ENCODE results near the gene COL15A1.

COL15A1 gene

GRCh38 chr9:98950262-98950661 is 6.6 kb downstream of the COL15A1 start:
- H3K9me2 ChIP-seq (replicated peaks; ENCODE audit: low read depth, low read length), result no peaks in the 10 kb centered on the region

GRCh38 chr9:98951967-98952366 is 8.3 kb downstream of the COL15A1 start:
- Histone ChIP-seq H3K4me1 (ENCODE audit: insufficient read depth, low read length, poor library complexity, severe bottlenecking) (no peaks in the 10 kb centered on the region), H4K20me1 (ENCODE audit: insufficient read depth, low read length, poor library complexity, severe bottlenecking) (no peaks in the 10 kb centered on the region), H3K4me2 (ENCODE audit: low read depth, low read length, poor library complexity, severe bottlenecking) (no peak overlapping the region), H3K9me2 (replicated peaks; ENCODE audit: low read depth, low read length) (no peaks in the 10 kb centered on the region), H3K36me3 (ENCODE audit: insufficient read depth, low read length) (no peaks in the 10 kb centered on the region), H3K4me3 (ENCODE audit: low read length, poor library complexity, severe bottlenecking) (no peak overlapping the region), H3K27me3 (ENCODE audit: insufficient read depth, low read length, poor library complexity, severe bottlenecking) (no peaks in the 10 kb centered on the region), H3K79me2 (ENCODE audit: insufficient read depth, low read length) (no peaks in the 10 kb centered on the region), H2AFZ (ENCODE audit: low read length) (no peak overlapping the region), H3K9ac (ENCODE audit: low read depth, low read length, poor library complexity, severe bottlenecking) (no peak overlapping the region), H3F3A (ENCODE audit: low read depth) (no peaks in the 10 kb centered on the region), H3K9me3 (ENCODE audit: insufficient read depth, low read depth, low read length) (no peaks in the 10 kb centered on the region)
- TF ChIP-seq CTCF (conservative IDR thresholded peaks at IDR 0.05; ENCODE audit: low read length) (no peak), EZH2phosphoT487 (IDR thresholded peaks at IDR 0.05; ENCODE audit: borderline replicate concordance) (no peak)

More at GRCh38 chr9:98950262-98950661, 6.6 kb downstream of the COL15A1 start:
- Histone ChIP-seq H3K79me2 (ENCODE audit: insufficient read depth, low read length) (no peaks in the 10 kb centered on the region), H3K27me3 (ENCODE audit: insufficient read depth, low read length, poor library complexity, severe bottlenecking) (no peaks in the 10 kb centered on the region), H3K4me3 (ENCODE audit: low read length, poor library complexity, severe bottlenecking) (no peak overlapping the region), H3K9me3 (ENCODE audit: insufficient read depth, low read depth, low read length) (no peaks in the 10 kb centered on the region), H3F3A (ENCODE audit: low read depth) (no peaks in the 10 kb centered on the region), H3K4me2 (ENCODE audit: low read depth, low read length, poor library complexity, severe bottlenecking) (no peak overlapping the region), H3K4me1 (ENCODE audit: insufficient read depth, low read length, poor library complexity, severe bottlenecking) (no peaks in the 10 kb centered on the region), H4K20me1 (ENCODE audit: insufficient read depth, low read length, poor library complexity, severe bottlenecking) (no peaks in the 10 kb centered on the region), H3K36me3 (ENCODE audit: insufficient read depth, low read length) (no peaks in the 10 kb centered on the region), H3K9ac (ENCODE audit: low read depth, low read length, poor library complexity, severe bottlenecking) (no peak overlapping the region), H2AFZ (ENCODE audit: low read length) (no peak overlapping the region)
- TF ChIP-seq EZH2phosphoT487 (IDR thresholded peaks at IDR 0.05; ENCODE audit: borderline replicate concordance) (no peak), CTCF (conservative IDR thresholded peaks at IDR 0.05; ENCODE audit: low read length) (no peak)

DNA sequence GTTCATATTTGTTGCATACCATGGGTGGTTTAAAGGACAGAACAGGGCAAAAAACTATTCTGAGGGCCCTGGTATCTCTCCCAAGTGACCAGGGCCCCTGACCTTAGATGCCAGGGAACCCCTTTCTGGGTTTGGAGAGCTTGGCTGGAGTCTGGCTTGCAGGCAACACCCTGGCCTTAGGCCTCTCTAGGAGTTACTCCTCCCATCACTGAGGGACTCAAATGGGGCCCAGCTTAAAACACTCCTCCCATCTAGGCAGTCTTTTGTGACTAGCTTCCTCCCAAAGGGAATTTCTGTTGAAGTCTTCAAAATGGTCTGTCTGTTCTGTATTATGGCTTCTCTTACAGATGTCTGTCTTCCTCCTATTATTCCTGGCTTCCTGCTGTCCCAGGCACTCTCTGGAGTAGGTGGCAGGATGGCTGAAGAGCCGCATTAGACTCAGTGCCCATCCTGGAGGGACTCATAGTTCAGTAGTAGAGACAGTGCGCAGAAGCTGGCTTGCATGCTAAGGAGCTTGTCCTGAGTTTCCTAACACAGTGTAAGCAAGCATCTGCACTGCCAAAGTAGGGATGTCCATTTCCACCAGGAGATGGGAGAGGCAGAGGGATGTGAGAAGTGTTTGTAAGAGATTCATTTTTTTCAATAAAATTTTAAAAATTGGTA is 10.0 kb downstream of the COL15A1 start:
- no peak overlapping the region for H3K9ac ChIP-seq (ENCODE audit: low read depth, low read length, poor library complexity, severe bottlenecking)
- H4K20me1 ChIP-seq (ENCODE audit: insufficient read depth, low read length, poor library complexity, severe bottlenecking), result no peaks in the 10 kb centered on the region
- no peaks in the 10 kb centered on the region for H3K79me2 ChIP-seq (ENCODE audit: insufficient read depth, low read length)

More for the DNA sequence above, 10.0 kb downstream of the COL15A1 start:
- TF ChIP-seq EZH2phosphoT487 (IDR thresholded peaks at IDR 0.05; ENCODE audit: borderline replicate concordance) (no peak), CTCF (conservative IDR thresholded peaks at IDR 0.05; ENCODE audit: low read length) (no peak)
- Histone ChIP-seq H3K27me3 (ENCODE audit: insufficient read depth, low read length, poor library complexity, severe bottlenecking) (no peaks in the 10 kb centered on the region), H3F3A (ENCODE audit: low read depth) (no peaks in the 10 kb centered on the region), H3K36me3 (ENCODE audit: insufficient read depth, low read length) (no peaks in the 10 kb centered on the region), H3K9me2 (replicated peaks; ENCODE audit: low read depth, low read length) (no peaks in the 10 kb centered on the region), H3K4me1 (ENCODE audit: insufficient read depth, low read length, poor library complexity, severe bottlenecking) (no peaks in the 10 kb centered on the region), H2AFZ (ENCODE audit: low read length) (no peak overlapping the region), H3K4me2 (ENCODE audit: low read depth, low read length, poor library complexity, severe bottlenecking) (no peak overlapping the region), H3K9me3 (ENCODE audit: insufficient read depth, low read depth, low read length) (no peaks in the 10 kb centered on the region), H3K4me3 (ENCODE audit: low read length, poor library complexity, severe bottlenecking) (no peak overlapping the region)
